Left ventricle myocardium inferior (tissue), 1 donor: Measurements from ENCODE around the gene FAM107B. TPM values are rescaled to one million over a fixed set of nuclear protein-coding genes. Genes with fewer than 3 reads are reported as not detected.

ENCODE experiments used
- DNase-seq: peaks from one replicate; pipeline ENCODE4 v3.0.0-alpha.2; 2020
- H3K27ac ChIP-seq: fragments of 200-600 bp; replicated peaks from 2 replicates; pipeline ENCODE4 v1.8.0; 2021
- H3K27me3 ChIP-seq: fragments of 200-600 bp; 2 replicates; pipeline ENCODE4 v1.8.0; 2021; ENCODE audit warnings: low read depth
- H3K36me3 ChIP-seq: fragments of 200-600 bp; 2 replicates; pipeline ENCODE4 v1.8.0; 2021
- H3K4me1 ChIP-seq: fragments of 200-600 bp; 2 replicates; pipeline ENCODE4 v1.8.0; 2021
- H3K4me3 ChIP-seq: fragments of 200-600 bp; 2 replicates; pipeline ENCODE4 v1.8.0; 2021; ENCODE audit warnings: mild to moderate bottlenecking, moderate library complexity
- H3K9me3 ChIP-seq: fragments of 200-600 bp; replicated peaks from 2 replicates; pipeline ENCODE4 v1.8.0; 2021
- CTCF ChIP-seq: fragments of 200-600 bp; IDR thresholded peaks from 2 replicates; pipeline ENCODE4 v1.8.0; 2021; ENCODE audit warnings: antibody characterized with exemption, mild to moderate bottlenecking, borderline replicate concordance
- intact Hi-C: fragments of 100-400 bp; cut with micrococcal nuclease; formaldehyde crosslinking; loops from one replicate; pipeline ENCODE4 v1.11.0; 2022
- total RNA-seq: library from RNA; stranded (reverse); fragmentation: NEBNext Ultra II Directional; extraction: Animal tissue kit (Norgen Biotek cat#: 25700); gene quantifications from one replicate; pipeline ENCODE4 v1.2.1, GENCODE V29; 2021
- donor health status: DM: no; HTN: yes; CAD: no; lungs with severe emphysema.

The FAM107B gene
- total RNA-seq, 1 donor from 2014 or later: 4.7 TPM

- no peak for TF ChIP-seq CTCF
- no peak overlapping the region for H3K4me3 ChIP-seq
- intact Hi-C loops: no loop called here
These were observed 266.9 kb downstream of the FAM107B start for GRCh38 chr10:14507781-14508180.

GRCh38 chr10:14507176-14507575 is 267.5 kb downstream of the FAM107B start:
- Histone ChIP-seq H3K9me3 (peaks cover 16% of the 10 kb centered on the region), H3K36me3 (peaks cover 11% of the 10 kb centered on the region), H3K4me1 (no peaks in the 10 kb centered on the region), H3K27me3 (peaks cover 15% of the 10 kb centered on the region), H3K27ac (no peak overlapping the region), H3K4me3 (no peak overlapping the region)
- DNase-seq: no peak
- no peak for TF ChIP-seq CTCF
- intact Hi-C loops: no loop called here

More at GRCh38 chr10:14507781-14508180, 266.9 kb downstream of the FAM107B start:
- no peak for DNase-seq
- peaks cover 15% of the 10 kb centered on the region for H3K27me3 ChIP-seq
- peaks cover 16% of the 10 kb centered on the region for H3K9me3 ChIP-seq
- H3K36me3 ChIP-seq: peaks cover 11% of the 10 kb centered on the region
- H3K4me1 ChIP-seq: no peaks in the 10 kb centered on the region
- H3K27ac ChIP-seq: no peak overlapping the region

GRCh38 chr10:14502431-14502830 is 272.3 kb downstream of the FAM107B start:
- intact Hi-C loops: no loop called here
- no peak for TF ChIP-seq CTCF

GRCh38 chr10:14500172-14500765 is 274.4 kb downstream of the FAM107B start:
- DNase-seq: no peak
- intact Hi-C loops: no loop called here
- H3K4me1 ChIP-seq: peaks cover 5% of the 10 kb centered on the region
- H3K27me3 ChIP-seq: peaks cover 13% of the 10 kb centered on the region
- H3K4me3 ChIP-seq: no peak overlapping the region
- no peak overlapping the region for H3K27ac ChIP-seq
- H3K36me3 ChIP-seq: no peaks in the 10 kb centered on the region
- no peak for TF ChIP-seq CTCF
- no peaks in the 10 kb centered on the region for H3K9me3 ChIP-seq

More at GRCh38 chr10:14502431-14502830, 272.3 kb downstream of the FAM107B start:
- no peaks in the 10 kb centered on the region for H3K36me3 ChIP-seq
- no peak overlapping the region for H3K4me3 ChIP-seq
- peaks cover 5% of the 10 kb centered on the region for H3K4me1 ChIP-seq
- no peaks in the 10 kb centered on the region for H3K9me3 ChIP-seq
- peaks cover 15% of the 10 kb centered on the region for H3K27me3 ChIP-seq
- no peak for DNase-seq
- no peak overlapping the region for H3K27ac ChIP-seq

- H3K27ac ChIP-seq: no peak overlapping the region
- no peak overlapping the region for H3K4me3 ChIP-seq
- no peaks in the 10 kb centered on the region for H3K9me3 ChIP-seq
- no peak for DNase-seq
- peaks cover 16% of the 10 kb centered on the region for H3K27me3 ChIP-seq
- no peak for TF ChIP-seq CTCF
- peaks cover 5% of the 10 kb centered on the region for H3K4me1 ChIP-seq
- no peaks in the 10 kb centered on the region for H3K36me3 ChIP-seq
- intact Hi-C loops: loop anchor here (5.0 kb wide), 1 partner anchor 323 kb away; no protein-coding TSS in a partner anchor
These were observed 275.1 kb downstream of the FAM107B start for GRCh38 chr10:14499601-14499904.
